GM19193 (cell line): ENCODE results near the gene CT45A1.
"Not testable (repeated sequence)": the region's sequence is repeated elsewhere in the genome, so short reads cannot be mapped to it uniquely, and the experiment has no call there.

ENCODE experiments used
- POLR2A ChIP-seq: IDR thresholded peaks from 4 replicates; pipeline ENCODE4 v1.6.1; 2011; ENCODE audit not compliant: insufficient read depth, insufficient read length; ENCODE audit errors: extremely low read depth

The CT45A1 gene, protein sequence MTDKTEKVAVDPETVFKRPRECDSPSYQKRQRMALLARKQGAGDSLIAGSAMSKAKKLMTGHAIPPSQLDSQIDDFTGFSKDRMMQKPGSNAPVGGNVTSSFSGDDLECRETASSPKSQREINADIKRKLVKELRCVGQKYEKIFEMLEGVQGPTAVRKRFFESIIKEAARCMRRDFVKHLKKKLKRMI

DNA sequence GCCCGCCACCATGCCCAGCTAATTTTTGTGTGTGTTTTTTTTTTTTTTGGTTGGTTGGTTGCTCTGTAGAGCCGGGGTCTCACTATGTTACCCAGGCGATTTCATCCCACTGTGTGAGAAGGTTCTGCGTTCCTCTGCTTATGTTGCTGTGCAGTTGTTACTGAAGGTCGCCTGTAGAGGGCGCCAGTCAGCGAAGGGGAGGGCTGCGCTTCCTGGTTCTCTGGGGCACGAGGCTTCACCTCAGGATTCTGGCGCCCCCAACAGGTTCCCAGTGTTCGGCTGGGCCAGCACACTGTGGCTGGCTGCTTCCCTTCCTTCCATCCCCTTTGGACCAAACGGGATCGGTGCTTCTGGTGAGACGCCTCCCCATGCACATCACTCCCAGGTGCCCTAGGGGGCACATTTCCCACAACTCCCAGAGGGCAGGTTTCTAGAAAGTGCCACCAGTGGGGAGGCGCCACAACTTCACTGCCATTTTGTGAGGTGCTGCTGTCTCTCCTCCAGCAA, at the start of gene CT45A1:
Gene CT45A1, plus strand, starts transcription at position 457 of the 507 bp plus-strand sequence. CDS start 5,302 bp downstream, outside the sequence.
- TF ChIP-seq POLR2A = not testable (repeated sequence)

DNA sequence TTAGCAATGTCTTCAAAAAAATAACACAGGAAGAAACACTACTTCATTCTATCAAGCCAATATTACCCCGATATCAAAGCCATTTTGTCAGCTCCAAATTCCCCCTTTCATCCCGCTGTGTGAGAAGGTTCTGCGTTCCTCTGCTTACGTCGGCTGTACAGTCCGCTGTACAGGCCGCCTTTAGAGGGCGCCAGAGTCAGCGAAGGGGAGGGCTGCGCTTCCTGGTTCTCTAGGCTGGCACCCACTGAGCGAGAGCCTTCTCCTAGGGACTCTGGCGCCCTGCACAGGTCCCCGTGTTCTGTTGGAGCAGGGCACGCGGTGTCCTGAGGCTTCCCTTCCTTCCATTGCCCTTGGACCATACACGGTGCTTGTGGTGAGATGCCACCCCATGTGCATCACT, 25.3 kb upstream of the CT45A1 start:
- TF ChIP-seq POLR2A = no peak

GRCh38 chrX:135695471-135695870, 18.0 kb upstream of the CT45A1 start:
- TF ChIP-seq POLR2A = no peak

- TF ChIP-seq POLR2A = no peak
Observed at GRCh38 chrX:135697601-135698000, 15.8 kb upstream of the CT45A1 start.

GRCh38 chrX:135698924-135699323, 14.5 kb upstream of the CT45A1 start:
- no peak for TF ChIP-seq POLR2A

- TF ChIP-seq POLR2A = no peak
Observed at GRCh38 chrX:135707880-135708279, 5.6 kb upstream of the CT45A1 start.

DNA sequence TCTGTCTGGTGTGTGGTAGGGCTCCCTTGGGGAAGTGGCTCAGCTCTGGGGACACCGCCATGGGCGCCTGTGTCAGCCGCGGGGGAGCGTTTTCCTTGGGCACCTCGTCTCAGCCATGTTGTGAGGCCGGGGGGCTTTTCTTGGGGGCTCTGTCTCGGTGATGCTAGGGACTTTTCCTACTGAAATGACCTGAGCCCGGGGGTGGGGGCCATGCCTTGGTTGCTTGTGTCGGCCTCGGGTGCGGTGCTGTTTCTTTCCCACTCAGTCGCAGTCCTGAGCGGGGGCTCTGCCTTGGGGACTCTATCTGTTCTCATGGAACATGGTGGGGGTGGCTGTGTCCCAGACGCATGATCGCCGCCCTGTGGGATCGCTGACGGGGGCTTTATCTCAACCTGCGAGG, 356 bp downstream of the CT45A1 start:
- TF ChIP-seq POLR2A = no peak

DNA sequence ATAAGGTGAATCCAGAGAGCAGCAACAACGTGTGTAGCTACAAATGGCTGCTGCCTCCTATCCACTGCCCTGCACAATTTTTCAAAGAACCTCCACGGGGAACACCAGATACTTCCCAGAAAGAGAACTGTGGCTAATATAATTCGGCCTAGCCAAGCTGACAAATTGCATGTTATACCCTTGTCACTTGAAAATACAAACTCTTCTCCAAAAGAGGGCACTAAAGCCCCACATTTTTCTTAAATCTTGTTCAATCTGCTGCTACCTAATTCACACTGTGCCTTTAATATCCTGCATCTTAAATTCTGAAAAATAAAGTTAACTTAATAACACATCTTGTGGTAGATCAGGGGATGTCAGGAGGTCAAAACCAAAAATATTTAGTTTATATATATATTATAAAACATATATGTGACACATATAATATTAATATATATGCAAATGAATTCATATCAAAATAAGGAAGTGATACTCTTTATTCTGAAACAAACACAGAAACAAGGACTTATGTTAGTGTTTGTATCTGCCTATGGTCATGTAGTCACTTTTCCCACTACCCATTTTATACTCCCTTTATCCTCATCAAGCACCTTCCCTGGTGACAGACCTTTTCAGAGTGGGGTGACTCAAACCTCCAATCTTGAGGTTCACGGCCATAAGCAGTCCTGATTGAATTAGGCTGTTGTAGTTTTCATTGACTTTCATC, 24.1 kb downstream of the CT45A1 start:
- no peak for TF ChIP-seq POLR2A

DNA sequence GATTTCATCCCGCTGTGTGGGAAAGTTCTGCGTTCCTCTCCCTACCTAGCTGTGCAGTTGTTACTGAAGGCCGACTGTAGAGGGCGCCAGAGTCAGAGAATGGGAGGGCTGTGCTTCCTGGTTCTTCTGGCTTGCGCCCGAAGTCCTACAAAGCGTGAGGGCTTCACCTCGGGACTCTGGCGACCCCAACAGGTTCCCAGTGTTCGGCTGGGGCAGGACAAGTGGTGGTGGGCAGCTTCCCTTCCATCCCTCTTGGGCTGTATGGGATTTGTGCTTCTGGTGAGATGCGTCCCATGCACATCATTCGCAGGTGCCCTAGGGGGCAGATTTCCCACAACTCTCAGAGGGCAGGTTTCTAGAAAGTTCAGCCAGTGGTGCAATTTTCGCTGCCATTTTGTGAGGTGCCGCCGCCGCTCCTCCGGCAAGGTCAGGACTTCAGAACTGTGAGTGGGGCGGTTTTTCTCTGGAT, 27.3 kb downstream of the CT45A1 start:
- TF ChIP-seq POLR2A = no peak

DNA sequence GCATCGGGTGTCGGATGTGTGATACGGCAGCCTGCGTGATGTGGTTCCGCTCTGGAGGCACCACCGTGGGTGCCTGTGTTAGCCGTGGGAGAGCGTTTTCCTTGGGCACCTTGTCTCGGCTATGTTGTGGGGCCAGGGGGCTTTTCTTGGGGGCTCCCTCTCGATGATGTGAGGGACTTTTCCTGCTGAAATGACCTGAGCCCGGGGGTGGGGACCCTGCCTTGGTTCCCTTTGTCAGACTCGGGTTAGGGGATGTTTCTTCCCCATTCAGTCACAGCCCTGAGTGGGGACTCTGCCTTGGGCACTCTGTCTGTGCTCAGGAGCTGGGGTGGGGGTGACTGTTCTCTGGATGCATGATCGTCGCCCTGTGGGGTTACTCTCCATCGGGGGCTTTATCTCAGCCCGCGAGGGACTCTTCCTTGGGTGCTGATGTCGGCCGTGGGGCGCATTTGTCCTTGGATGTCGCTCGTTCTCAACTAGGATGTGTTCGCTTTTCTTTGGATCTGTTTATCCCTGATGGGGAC, 27.8 kb downstream of the CT45A1 start:
- no peak for TF ChIP-seq POLR2A

DNA sequence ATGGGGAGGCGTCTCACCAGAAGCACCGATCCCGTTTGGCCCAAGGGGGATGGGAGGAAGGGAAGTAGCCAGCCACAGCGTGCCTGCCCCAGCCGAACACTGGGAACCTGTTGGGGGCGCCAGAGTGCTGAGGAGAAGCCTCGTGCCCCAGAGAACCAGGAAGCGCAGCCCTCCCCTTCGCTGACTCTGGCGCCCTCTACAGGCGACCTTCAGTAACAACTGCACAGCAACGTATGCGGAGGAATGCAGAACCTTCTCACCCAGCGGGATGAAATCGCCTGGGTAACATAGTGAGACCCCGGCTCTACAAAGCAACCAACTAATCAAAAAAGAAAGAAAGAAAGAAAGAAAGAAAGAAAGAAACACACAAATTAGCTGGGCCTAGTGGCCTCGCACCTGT, 54.7 kb downstream of the CT45A1 start, which contains the start of gene CT45A3:
Gene CT45A3, minus strand, starts transcription at position 101 of the 400 bp plus-strand sequence. CDS start 3,747 bp downstream, outside the sequence.
- not testable (repeated sequence) for TF ChIP-seq POLR2A
